Activated CD4-positive, alpha-beta T cell treated with anti-CD3 and anti-CD28 coated beads, Interleukin-2, Interleukin-4, amounts not matched to agents 100 ng/mL and 50 ng/mL, durations not matched to agents 16 hours and 8 hours (primary cell): ENCODE data around the gene SCUBE1.

Source experiments
- DNase-seq: peaks from one replicate; pipeline ENCODE4 v3.0.0-alpha.2; 2020; ENCODE audit warnings: low spot score

The SCUBE1 gene

DNA sequence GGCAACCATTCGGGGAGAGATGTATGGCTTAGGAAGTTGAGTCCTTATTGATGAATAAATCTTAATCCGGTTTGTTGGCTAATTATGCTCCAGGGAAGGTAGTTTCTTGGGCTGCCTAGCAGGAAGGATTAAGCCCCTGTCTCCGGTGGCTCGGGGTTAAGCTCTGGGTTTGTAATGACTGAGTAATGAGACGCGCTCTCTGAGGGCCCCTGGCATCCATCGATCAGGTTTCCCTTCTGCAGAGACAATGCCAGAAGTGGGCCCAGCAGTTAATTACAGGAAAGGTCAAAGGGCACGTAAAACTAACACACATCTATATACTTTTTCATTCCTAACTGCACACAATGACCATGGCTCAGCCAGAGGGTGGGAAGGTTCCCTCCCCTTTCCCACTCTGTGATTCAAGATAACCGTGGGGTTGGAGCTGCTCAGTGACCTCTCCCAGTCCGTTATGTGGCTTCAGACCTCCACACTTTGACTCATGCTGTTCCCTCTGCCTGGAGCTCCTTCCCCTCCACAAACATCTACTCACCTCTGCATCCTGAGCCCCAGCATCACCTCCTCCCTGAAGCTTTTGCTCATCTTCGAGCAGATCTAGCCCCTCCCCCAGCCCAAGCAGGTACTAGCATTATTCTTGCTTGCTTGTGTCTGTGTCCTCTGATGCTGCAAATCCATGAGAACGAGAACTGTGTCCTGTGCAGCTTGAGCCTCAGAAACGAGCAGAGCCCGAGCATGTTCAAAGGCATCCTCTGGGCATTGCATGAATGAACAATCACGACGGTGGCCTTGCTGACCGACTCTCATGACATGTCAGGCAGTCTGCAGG is 16.6 kb downstream of the SCUBE1 start:
- DNase-seq: no peak

DNA sequence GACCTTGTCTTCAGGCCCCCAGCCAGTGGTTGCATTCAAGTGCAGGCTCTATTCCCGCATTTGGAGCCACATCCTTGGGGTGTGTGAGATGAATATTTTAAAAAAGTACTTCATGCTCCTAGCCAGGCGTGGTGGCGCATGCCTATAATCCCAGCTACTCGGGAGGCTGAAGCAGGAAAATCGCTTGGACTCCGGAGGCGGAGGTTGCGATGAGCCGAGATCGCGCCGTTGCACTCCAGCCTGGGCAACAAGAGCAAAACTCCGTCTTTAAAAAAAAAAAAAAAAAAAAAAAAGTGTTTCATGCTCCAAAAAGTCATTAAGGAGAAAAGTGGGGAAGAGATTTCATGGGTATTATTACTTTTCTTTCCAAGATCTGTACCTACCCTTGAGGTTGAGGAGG is 18.0 kb downstream of the SCUBE1 start:
- no peak for DNase-seq

DNA sequence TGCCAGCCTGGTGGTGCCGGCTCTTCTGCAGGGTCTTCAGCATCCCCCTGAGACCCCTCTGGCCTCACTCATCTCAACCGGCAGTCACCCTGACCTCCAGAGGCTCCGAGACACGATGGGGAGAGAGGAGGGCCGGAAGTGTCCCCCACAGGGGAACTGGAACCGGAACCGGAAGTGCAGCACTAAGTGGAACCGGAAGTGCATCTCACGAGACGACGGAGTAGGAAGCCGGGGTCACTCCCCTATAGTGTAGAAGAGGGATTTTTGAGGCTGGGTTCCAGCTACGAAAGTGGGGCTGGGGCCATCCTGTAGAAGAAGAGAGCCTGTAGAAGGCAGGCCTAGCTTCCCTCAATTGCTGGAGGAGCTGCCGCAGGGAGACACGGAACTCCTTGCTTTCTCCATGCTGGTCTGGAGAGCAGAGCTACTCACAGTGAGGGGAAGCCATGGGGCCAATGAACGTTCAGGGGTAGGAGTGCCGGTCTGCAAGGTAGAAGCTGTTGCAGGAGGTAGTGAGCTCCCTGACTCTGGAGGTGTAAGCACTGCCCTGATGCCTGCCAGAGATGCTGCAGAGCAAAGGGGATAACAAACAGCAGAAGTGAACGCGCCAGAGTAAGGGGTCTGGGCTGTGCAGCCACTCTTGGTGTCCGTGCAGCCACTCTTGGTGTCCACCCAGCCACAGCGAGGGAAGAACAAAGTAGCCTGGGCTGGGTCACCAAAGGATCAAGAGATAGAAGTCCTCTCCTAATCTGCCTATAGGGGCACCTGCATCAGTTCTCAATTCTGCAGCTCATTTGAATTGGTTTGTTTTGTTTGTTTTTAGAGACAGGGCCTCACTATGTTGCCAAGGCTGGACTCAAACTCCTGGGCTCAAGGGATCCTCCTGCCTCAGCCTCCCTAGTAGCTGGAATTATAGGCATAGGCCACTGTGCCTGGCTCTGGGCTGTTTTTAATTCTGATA is 21.9 kb downstream of the SCUBE1 start:
- DNase-seq: no peak

DNA sequence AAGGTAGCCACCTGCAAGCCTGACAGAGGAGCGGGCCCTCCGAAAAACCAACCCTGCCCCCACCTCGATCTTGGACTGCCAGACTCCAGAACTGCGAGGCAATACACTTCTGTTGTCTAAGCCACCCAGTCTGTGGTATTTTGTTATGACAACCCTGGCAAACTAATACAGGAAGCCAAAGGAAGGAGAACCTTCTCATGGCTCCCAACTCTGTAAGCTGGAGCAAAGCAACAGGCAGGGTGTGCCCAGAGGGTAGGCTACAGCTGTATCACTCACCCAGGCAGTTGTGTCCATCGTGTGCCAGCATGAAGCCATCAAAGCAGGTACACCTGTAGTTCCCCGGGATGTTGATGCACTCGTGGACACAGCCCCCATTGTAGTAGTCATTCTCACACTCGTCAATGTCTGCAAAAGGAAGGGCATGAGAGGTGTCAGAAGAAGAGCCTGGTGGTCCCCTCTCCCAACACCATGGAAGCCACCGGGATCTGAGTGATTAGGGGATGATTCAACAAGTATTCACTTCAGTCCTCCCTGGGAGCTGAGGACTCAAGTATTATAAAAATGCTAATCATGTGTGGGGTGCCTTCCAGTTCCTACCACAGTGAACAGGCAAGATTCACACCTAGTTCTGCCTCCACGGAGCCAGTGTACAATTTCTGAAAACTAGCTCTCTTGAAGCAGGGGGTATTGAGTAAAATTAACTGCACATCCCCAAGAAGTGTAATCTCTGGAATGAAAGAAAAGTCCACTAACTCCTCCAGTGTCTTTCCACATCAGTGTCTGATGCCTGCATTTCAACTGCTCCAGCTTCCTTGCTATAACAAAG is 23.3 kb downstream of the SCUBE1 start:
- no peak for DNase-seq

DNA sequence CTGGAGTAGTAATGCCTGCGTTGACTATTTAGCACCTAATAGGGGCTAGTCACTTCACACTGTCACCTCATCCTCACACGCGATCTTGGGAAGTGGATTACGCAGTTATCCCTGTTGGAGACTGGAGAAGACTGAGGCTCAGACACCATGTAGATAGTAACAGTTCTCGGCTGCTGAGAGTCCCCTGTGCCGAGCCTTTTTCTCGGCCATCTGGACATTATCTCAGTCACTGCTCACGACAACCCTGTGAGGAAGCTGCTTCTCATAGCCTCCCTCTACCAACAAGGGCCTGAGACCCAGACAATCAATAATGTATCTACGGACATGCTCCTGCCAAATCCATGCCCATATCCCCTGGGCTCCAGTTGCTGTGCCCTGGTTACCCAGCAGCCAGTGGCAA is 25.9 kb downstream of the SCUBE1 start:
- DNase-seq: no peak

DNA sequence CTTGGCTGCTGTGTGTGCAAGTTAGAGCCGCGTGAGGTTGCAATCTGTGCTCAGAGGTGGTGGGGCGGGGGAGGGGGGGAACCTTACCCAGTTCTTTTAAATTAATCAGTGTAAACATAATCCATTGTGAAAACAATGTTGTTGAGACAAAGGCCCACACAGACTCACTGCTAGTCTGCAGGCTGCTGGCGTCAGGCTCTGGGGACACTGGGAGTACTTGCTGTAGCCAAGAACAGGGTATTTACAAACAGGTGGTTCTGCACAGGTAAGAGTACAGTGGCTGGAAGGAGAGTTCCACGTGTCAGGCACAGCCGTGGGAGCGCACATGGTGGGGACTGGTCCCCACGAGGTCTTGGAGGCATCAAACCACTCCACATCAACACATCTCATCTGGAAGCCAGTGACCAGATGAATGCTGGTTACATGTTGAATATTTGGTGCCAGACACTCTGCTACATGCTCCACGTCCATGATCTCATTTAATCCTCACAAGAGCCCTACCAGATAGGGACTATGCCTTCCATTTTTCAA is 27.4 kb downstream of the SCUBE1 start:
- no peak for DNase-seq

DNA sequence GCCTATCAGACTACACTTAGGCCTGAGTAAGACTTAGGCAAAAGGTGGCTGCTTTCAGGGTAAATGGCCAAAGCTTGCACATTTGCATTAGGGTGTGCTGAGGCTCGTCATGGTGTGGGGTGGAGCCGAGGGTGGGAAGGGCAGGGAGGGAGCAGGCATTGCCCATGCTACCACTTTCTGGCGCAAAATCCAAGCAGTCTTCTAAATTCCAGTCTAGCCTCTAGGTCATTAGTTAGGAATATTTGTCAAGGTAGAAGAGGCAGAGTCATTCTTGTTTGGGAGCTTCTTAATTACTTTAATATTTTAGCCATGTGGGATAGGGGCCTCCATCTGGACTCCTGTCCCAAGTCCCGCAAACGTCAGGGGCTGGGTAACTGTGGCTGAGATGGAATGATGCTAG is 28.6 kb downstream of the SCUBE1 start:
- DNase-seq: no peak

DNA sequence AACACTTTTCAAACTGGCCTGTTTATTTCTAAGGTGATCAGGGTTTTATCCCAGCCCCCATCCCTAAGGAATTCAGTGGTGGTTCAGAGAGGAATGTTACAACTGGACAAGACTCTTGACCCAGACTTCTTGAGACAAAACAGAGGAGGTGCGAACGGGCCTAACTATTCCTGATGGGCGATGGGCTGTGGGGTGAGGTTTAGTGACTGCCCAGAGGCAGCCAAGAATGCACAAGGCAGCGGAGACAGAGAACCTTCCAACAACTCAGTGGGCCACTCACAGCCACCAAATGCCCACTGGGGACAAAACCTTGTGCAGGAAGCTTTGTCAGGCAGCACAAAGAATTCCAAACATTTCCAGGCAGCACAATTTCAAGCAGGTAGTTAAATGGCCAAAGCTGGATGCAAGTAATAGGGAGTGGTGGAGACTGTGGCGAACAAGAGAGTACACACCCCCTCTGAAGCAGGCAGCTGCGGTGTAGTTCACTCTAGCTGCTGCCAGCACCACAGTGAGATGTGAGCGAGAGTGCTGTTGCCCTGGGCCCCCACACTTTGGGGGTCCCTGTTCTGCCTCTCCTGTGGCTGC is 29.2 kb downstream of the SCUBE1 start:
- DNase-seq: no peak

DNA sequence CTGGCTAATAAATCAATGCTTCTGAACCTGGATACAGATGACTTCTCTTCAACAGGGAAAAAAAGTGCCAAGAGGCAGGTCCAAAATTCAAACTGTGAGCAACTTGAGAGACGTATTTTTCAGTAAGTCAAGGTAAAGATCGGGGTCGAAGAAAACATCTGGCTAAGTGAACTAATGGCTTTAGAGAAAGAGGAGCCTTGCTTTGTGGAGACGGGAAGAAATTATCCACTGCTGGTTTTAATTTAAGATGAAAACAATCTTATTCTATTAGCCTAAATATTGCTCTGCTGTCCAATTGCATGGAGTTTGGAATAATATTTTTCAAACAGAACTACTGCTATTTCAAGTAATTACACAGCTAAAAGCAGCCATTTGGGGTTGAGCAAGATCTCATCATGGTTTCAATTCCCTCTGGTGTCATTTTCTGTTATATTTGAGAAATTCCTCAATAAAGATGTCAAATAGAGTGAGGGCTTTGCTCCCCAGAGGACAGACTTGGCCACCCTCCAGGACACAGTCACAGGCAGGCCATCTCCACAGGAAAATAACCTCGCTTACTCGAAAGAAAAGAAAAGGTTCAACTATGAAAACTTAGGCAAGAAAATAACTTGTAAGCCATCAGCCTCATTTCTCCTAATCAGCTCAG is 29.8 kb downstream of the SCUBE1 start:
- no peak for DNase-seq

DNA sequence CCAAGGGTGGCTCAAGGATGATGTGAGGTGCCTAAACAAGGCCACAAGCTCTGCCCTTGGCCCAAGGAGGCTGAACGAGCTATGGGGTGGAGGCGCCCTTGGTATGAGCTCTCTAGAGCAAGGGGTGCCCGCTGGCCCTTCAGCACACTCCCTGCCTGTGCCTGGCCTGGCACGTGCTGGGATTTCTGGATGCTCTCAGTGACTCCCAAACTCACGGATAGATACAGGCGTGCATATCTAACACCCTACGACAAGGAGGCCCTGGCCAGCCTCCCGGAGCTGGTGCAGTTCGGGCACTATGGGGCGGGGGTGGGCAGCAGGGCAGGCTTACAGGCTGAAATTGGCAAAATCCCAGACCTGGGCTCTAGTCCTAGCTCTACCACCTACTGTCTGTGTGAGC is 30.6 kb downstream of the SCUBE1 start:
- no peak for DNase-seq

DNA sequence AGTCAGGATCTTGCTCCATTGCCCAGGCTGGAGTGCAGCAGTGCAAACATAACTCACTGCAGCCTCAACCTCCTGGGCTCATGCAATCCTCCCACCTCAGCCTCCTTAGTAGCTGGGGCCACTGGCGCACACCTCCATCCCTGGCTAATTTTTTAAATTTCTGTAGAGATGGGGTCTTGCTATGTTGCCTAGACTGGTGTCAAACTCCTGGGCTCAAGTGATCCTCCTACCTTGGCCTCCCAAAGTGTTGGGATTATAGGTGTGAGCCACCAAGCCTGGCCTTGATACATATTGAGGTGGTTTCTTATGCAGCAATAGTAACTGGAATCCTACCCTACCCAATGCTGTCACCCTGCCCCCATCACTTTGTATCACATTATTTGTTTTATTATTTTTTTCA is 32.4 kb downstream of the SCUBE1 start:
- no peak for DNase-seq

DNA sequence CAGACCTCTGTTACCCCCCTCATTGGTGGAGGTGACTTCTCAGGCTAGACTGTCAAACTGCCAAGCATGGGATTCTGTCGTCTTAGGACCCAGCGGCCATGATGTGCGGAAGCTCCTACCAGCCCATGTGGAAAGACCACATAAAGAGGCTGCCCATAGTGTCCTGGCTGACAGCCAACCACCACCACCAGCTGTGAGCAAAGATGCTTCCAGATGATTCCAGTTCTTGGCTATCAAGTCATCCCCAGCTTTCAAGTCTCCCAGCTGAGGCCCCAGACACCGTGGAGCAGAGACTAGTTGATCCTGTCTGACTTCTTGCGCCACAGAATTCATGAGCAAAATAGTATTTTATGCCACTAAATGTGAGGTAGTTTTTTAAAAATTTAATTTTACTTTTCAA is 32.9 kb downstream of the SCUBE1 start:
- DNase-seq: no peak

DNA sequence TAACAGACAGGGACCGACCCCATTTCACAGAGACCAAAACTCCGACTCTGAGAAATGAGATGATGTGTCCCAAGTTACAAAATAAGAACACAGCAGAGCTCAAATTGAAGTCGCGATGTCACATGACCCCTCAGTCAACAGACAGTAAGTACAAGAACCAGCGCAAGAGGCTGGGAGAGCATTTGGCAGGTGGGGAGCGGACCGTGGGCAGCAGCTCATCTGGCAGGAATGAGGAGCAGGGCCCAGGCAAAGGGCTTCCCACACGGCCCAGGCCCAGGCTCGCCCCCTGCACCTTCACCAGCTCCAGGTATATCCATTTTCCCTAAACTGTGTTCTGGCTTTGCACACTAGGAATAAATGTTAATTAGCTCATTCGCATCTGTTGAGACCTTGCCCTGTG is 34.3 kb downstream of the SCUBE1 start:
- no peak for DNase-seq

DNA sequence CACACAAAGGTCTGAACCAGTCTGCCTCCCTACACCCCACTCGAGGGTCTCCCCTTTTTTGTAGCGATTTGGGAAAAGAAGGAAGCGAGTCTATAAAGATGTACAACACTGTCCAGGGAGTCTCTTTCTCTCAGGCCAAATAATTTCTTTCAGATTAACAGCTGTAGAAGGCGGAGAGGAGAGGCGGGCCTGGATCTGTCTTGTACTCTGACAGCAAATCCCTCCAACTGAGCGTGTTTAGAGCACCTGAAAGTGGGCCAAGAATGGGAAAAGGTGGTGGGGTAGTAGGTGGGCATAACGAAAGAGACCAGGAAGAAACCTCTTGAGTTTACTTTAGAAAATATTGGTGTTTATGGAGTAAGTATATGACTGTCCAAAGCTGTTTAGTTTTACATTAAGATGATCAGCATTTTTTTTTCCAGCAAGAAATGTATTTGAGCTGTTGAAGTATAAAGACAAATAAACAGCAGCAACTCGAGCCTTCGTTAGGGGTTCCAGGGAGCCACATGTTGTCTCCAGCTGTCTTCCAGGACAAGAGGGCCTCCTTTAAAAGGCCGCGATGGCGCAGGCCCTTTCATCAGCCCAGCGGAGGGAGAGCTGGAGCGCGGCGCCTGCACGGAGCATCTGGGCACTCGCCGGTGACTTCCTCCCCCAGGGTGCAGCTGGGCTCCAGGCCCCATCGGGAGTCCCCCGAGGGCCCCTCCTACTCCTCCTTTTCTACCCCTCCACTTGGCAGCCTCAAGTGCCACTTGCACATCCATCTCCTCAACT is 34.9 kb downstream of the SCUBE1 start:
- no peak for DNase-seq

DNA sequence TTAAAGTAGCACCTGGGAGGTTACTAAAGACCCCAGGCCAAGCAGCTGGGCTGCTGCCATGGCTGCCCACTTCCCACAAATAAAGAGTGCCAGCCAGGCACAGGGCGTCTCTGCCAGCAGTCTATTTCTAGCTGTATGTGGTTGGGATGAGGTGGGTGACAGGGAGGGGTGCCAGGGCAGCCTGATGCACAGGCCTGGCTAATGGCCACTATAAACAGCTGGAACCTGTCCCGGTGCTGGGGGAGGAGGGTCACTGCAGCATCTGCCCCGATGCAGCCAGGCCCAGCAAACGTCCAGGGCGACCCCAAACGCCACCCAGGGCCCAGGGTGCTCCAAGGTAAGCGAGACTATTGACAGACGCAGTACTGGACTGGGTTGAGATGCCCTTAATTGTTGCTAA is 37.4 kb downstream of the SCUBE1 start:
- no peak for DNase-seq

DNA sequence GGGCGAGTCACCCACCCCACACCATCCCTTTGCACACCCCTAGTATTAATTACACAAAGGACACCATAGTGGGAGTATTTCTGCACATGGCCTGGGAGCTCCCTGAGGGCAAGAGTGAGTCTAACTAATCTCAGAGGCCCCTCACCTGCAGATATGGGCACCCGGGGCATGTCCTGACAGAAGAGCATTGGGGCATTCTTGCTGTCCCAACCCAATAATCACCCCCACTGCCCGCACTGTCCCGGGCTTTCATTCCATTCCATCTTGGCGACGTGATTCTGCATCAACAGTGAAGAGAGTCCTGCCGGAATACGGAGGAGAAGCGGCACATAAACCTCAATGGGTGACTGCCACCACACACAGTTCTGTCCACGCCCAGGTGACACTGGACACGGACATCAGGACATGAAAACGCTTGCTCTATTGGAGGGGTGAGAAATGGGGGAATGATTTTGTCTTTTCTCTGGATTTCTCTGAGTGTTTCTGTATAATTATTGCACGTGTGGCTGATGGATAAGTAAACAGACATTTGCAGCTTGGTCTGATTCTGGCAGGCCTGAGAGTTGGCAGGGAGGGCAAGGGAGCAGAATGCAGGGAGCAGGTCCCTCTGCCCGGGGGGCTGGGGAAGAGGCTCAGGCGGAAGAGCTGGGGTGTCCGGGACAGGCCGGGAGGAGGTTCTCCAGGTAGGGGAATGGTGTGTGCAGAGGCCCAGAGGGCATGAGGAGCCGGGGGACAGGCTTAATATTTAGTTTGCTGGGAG is 38.2 kb downstream of the SCUBE1 start:
- DNase-seq: no peak

DNA sequence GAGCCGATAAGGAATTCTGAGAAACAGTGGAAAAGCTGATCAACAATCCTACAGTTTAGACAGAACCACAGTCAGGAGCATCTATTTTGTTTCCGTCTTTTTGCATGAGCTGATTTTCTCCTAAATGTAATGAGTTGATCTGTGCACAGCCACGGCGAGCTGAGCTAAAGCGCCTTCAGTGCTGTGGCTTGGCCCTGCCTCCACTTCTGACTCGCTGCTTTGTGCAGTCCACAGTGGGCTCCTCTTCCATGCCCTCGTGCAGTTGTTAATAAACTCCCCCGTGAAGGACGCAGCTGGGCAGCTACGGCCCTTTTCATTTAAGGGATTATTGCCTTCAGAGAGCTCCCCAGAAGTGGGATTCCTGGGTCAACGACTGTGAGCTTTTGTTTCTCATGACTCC is 39.4 kb downstream of the SCUBE1 start:
- no peak for DNase-seq

DNA sequence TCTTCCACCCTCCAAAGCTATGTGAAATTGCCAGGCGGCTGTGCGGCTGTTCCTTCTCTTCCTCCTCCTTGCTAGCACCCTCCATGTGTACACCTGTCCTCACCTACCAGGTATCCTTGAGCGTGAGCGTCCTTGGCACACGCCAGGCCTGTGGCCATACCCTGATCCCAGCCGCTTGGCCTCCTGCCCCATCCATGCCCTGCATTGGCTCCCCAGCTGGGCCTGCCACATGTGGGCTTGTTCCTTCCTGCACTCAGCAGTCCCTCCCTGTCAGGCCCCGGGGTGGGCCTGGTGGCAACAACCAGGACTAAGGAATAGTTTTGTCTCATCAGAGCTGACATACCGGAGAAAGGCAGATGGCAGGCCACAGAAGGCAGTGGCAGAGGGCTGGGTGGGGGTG is 40.0 kb downstream of the SCUBE1 start:
- DNase-seq: no peak

DNA sequence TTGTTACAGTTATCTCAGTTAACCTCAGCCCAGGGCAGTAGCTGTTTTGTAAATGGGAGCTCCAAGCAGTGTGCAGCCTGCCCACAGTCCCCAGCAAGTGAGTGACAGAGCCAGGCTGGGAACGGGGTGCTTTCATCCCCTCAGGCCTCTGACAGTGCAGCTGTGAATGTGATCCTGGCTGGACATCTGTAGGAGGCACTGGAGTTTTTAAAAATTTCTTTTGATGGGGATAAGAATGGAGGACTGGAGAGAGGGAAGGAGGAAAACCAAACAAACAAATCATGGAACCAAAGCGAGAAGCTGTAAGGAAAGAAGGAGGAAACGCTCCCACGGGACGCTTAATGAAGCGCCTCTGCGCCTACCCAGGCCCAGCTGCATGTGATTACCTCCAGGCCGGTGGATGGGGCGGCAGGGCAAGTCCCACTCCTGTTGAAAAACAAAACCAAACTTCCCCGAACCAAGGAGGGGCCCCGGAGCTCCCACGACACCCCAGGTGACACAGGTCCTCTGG is 40.6 kb downstream of the SCUBE1 start:
- no peak for DNase-seq
